GM23338 (cell line): Measurements from ENCODE around the gene UBA5. TPM values are rescaled to one million over a fixed set of nuclear protein-coding genes. Genes with fewer than 3 reads are reported as not detected.

ENCODE experiments used
- ATAC-seq: fragments of 200-7000 bp; cut with Tn5 transposase; 3 replicates; pipeline ENCODE4 v1.9.1; 2020
- DNase-seq: peaks from one replicate; pipeline ENCODE4 v3.0.0-alpha.2; 2015; ENCODE audit warnings: low spot score
- H2AFZ ChIP-seq: fragments of 200-600 bp; sonication (generic); 2 replicates; pipeline ENCODE4 v1.8.0; 2016; ENCODE audit warnings: antibody characterized with exemption, mild to moderate bottlenecking, moderate library complexity
- H3F3A ChIP-seq: fragments of 200-600 bp; sonication (generic); replicated peaks from 2 replicates; pipeline ENCODE4 v1.8.0; 2017; ENCODE audit warnings: antibody characterized with exemption, mixed run types, low read depth
- H3K27ac ChIP-seq: fragments of 200-600 bp; sonication (generic); 2 replicates; pipeline ENCODE4 v1.6.1; 2016; ENCODE audit warnings: low read depth
- H3K27me3 ChIP-seq: fragments of 200-600 bp; sonication (generic); 2 replicates; pipeline ENCODE4 v1.8.0; 2016; ENCODE audit warnings: mild to moderate bottlenecking, mixed run types, moderate library complexity; ENCODE audit not compliant: insufficient read depth
- H3K36me3 ChIP-seq: fragments of 200-600 bp; sonication (generic); 2 replicates; pipeline ENCODE4 v1.8.0; 2016; ENCODE audit warnings: mild to moderate bottlenecking; ENCODE audit not compliant: insufficient read depth
- H3K4me1 ChIP-seq: fragments of 200-600 bp; sonication (generic); 2 replicates; pipeline ENCODE4 v1.8.0; 2016; ENCODE audit warnings: mild to moderate bottlenecking, moderate library complexity; ENCODE audit not compliant: insufficient read depth
- H3K4me2 ChIP-seq: fragments of 200-600 bp; sonication (generic); 2 replicates; pipeline ENCODE4 v1.7.1; 2017; ENCODE audit warnings: mixed run types
- H3K4me3 ChIP-seq: fragments of 200-600 bp; sonication (generic); 2 replicates; pipeline ENCODE4 v1.6.1; 2016; ENCODE audit warnings: mixed run types
- H3K79me2 ChIP-seq: fragments of 200-600 bp; sonication (generic); replicated peaks from 2 replicates; pipeline ENCODE4 v1.8.0; 2017; ENCODE audit warnings: mild to moderate bottlenecking; ENCODE audit not compliant: insufficient read depth
- H3K9me2 ChIP-seq: fragments of 200-600 bp; sonication (generic); 2 replicates; pipeline ENCODE4 v1.8.0; 2017; ENCODE audit not compliant: insufficient read depth
- H4K20me1 ChIP-seq: fragments of 200-600 bp; sonication (generic); replicated peaks from 2 replicates; pipeline ENCODE4 v1.8.0; 2017; ENCODE audit warnings: mild to moderate bottlenecking; ENCODE audit not compliant: insufficient read depth
- H3K27ac Mint-ChIP-seq: 2 replicates; pipeline ENCODE4 v1.8.0; 2020; ENCODE audit warnings: inconsistent platforms, mild to moderate bottlenecking, moderate library complexity, mixed read lengths
- H3K27me3 Mint-ChIP-seq: 3 replicates; pipeline ENCODE4 v1.8.0; 2022; ENCODE audit warnings: low read depth, mild to moderate bottlenecking, moderate library complexity, mixed read lengths, inconsistent platforms; ENCODE audit not compliant: insufficient read depth, poor library complexity
- H3K36me3 Mint-ChIP-seq: 3 replicates; pipeline ENCODE4 v1.8.0; 2021; ENCODE audit warnings: low read depth, mild to moderate bottlenecking, inconsistent platforms, moderate library complexity, mixed read lengths
- H3K4me1 Mint-ChIP-seq: 3 replicates; pipeline ENCODE4 v1.8.0; 2020; ENCODE audit warnings: mild to moderate bottlenecking, inconsistent platforms, mixed read lengths
- H3K4me3 Mint-ChIP-seq: 3 replicates; pipeline ENCODE4 v1.8.0; 2021; ENCODE audit warnings: moderate library complexity, mild to moderate bottlenecking, inconsistent platforms, mixed read lengths
- H3K9me3 Mint-ChIP-seq: 3 replicates; pipeline ENCODE4 v1.8.0; 2020; ENCODE audit warnings: moderate library complexity, mild to moderate bottlenecking, inconsistent platforms, mixed read lengths
- EZH2 ChIP-seq: fragments of 200-600 bp; sonication (generic); IDR thresholded peaks from one replicate; pipeline ENCODE4 v1.8.0; 2017; ENCODE audit warnings: antibody characterized with exemption, mild to moderate bottlenecking, low read depth; ENCODE audit not compliant: unreplicated experiment
- EZH2phosphoT487 ChIP-seq: fragments of 200-600 bp; sonication (generic); IDR thresholded peaks from one replicate; pipeline ENCODE4 v1.8.1; 2018; ENCODE audit warnings: antibody characterized with exemption; ENCODE audit not compliant: unreplicated experiment
- NANOG ChIP-seq: IDR thresholded peaks from 2 replicates; pipeline ENCODE4 v1.6.1; 2016; ENCODE audit warnings: antibody characterized with exemption, borderline replicate concordance
- POLR2AphosphoS5 ChIP-seq: IDR thresholded peaks from 2 replicates; pipeline ENCODE4 v1.6.1; 2016; ENCODE audit warnings: antibody characterized with exemption, low read depth
- polyA plus RNA-seq: library from polyadenylated mRNA; unstranded; fragments of >200 nt; fragmentation: Nextera tagmentation; extraction: Ambion mirVana; gene quantifications from 2 replicates; pipeline ENCODE4 v1.2.1, GENCODE V29; 2016
- total RNA-seq: library from RNA; depleted of rRNA; stranded (reverse); fragments of >200 nt; shearing (Covaris generic); gene quantifications from 2 replicates; pipeline ENCODE4 v1.2.3, GENCODE V29; 2014
- TF ChIP-seq, protein P1 (sequence below): IDR thresholded peaks from one replicate; pipeline ENCODE4 v1.6.1; 2018; ENCODE audit warnings: antibody characterized with exemption; ENCODE audit not compliant: unreplicated experiment
- TF ChIP-seq, protein P2 (sequence below), 2 experiments: fragments of 200-600 bp in 1 of 2; sonication (generic) in 1 of 2; conservative IDR thresholded peaks; 2 replicates each; pipeline versions ENCODE4 v1.5.1 to v1.6.1; 2016 to 2017; ENCODE audit warnings: antibody characterized with exemption in 2 of 2, low read depth in 2 of 2, mild to moderate bottlenecking in 2 of 2, moderate library complexity in 1 of 2

The UBA5 gene
- total and polyA plus RNA-seq, 2 experiments from 2014 or later: 22.8 to 51.5 TPM

DNA sequence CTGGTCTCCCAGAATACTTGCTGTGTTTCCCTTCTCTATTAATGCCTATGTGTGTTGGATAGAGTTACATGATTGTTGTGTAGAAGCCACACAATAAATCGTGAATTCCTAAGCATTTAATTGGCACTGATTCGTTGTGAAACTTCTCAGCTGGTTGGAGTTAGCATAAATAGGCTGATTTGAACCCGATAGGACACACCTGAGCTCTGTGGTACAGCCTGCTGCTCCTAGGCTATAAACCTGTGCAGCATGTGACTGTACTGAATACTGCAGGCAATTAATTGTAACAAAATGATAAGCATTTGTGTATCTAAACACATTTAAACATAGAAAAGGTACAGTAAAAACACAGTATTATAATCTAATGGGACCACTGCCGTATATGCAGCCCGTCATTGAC, 5.4 kb upstream of the UBA5 start:
- no peak overlapping the region for H3K27ac Mint-ChIP-seq
- H3K27me3 ChIP-seq: no peaks in the 10 kb centered on the region
- H3K4me1 Mint-ChIP-seq: peaks cover 5% of the 10 kb centered on the region; the same call in 1 of the 3 replicates
- no peaks in the 10 kb centered on the region for H3K27me3 Mint-ChIP-seq
- H3K79me2 ChIP-seq: peaks cover 3% of the 10 kb centered on the region; the same call in 1 of the 2 replicates
- no peaks in the 10 kb centered on the region for H4K20me1 ChIP-seq
- no peak overlapping the region for H2AFZ ChIP-seq
- TF ChIP-seq EZH2: no peak
- TF ChIP-seq, protein P1, sequence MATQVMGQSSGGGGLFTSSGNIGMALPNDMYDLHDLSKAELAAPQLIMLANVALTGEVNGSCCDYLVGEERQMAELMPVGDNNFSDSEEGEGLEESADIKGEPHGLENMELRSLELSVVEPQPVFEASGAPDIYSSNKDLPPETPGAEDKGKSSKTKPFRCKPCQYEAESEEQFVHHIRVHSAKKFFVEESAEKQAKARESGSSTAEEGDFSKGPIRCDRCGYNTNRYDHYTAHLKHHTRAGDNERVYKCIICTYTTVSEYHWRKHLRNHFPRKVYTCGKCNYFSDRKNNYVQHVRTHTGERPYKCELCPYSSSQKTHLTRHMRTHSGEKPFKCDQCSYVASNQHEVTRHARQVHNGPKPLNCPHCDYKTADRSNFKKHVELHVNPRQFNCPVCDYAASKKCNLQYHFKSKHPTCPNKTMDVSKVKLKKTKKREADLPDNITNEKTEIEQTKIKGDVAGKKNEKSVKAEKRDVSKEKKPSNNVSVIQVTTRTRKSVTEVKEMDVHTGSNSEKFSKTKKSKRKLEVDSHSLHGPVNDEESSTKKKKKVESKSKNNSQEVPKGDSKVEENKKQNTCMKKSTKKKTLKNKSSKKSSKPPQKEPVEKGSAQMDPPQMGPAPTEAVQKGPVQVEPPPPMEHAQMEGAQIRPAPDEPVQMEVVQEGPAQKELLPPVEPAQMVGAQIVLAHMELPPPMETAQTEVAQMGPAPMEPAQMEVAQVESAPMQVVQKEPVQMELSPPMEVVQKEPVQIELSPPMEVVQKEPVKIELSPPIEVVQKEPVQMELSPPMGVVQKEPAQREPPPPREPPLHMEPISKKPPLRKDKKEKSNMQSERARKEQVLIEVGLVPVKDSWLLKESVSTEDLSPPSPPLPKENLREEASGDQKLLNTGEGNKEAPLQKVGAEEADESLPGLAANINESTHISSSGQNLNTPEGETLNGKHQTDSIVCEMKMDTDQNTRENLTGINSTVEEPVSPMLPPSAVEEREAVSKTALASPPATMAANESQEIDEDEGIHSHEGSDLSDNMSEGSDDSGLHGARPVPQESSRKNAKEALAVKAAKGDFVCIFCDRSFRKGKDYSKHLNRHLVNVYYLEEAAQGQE: no peak
- no peak overlapping the region for H3K4me2 ChIP-seq
- DNase-seq (no peak), ATAC-seq (no peak)
- H3K4me1 ChIP-seq: no peaks in the 10 kb centered on the region; the same call in 1 of the 2 replicates
- no peak overlapping the region for H3K4me3 ChIP-seq
- H3K9me2 ChIP-seq: no peaks in the 10 kb centered on the region
- no peaks in the 10 kb centered on the region for H3K36me3 ChIP-seq
- no peaks in the 10 kb centered on the region for H3K9me3 Mint-ChIP-seq
- H3K36me3 Mint-ChIP-seq: no peaks in the 10 kb centered on the region
- no peak overlapping the region for H3K27ac ChIP-seq
- H3F3A ChIP-seq: no peaks in the 10 kb centered on the region
- H3K4me3 Mint-ChIP-seq: no peak overlapping the region

DNA sequence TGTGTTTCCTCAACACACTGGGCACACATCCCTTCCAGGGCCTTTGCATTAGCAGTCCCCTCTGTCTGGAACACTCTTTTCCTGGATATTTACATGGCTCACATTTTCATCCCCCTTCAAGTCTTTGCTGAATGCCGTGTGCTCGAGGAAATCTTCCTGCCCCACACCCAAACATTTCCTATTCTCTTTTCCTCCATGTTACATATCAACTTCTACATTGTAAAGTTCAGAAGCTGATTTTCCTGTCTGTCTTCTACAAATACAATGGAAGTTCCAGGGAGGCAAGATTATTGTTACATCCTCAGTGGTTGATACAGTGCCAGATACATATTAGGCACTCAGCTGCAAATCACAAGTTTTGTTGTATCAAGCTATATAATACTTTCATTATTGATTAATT, 4.7 kb upstream of the UBA5 start:
- Histone ChIP-seq H2AFZ (no peak overlapping the region), H3K36me3 (no peaks in the 10 kb centered on the region), H3K27me3 (no peaks in the 10 kb centered on the region), H3K4me2 (no peak overlapping the region), H3K4me3 (no peak overlapping the region), H3K9me2 (no peaks in the 10 kb centered on the region), H3K27ac (no peak overlapping the region), H4K20me1 (no peaks in the 10 kb centered on the region), H3K4me1 (no peaks in the 10 kb centered on the region; the same call in 1 of the 2 replicates), H3F3A (no peaks in the 10 kb centered on the region), H3K79me2 (peaks cover 3% of the 10 kb centered on the region; the same call in 1 of the 2 replicates)
- H3K36me3 Mint-ChIP-seq: no peaks in the 10 kb centered on the region
- no peak overlapping the region for H3K27ac Mint-ChIP-seq
- DNase-seq: no peak
- ATAC-seq: no peak
- H3K4me1 Mint-ChIP-seq: peaks cover 5% of the 10 kb centered on the region; the same call in 1 of the 3 replicates
- no peak overlapping the region for H3K4me3 Mint-ChIP-seq
- H3K27me3 Mint-ChIP-seq: no peaks in the 10 kb centered on the region
- no peak for TF ChIP-seq EZH2phosphoT487
- TF ChIP-seq NANOG: no peak
- TF ChIP-seq, protein P1: no peak
- TF ChIP-seq EZH2: no peak
- TF ChIP-seq, protein P2, sequence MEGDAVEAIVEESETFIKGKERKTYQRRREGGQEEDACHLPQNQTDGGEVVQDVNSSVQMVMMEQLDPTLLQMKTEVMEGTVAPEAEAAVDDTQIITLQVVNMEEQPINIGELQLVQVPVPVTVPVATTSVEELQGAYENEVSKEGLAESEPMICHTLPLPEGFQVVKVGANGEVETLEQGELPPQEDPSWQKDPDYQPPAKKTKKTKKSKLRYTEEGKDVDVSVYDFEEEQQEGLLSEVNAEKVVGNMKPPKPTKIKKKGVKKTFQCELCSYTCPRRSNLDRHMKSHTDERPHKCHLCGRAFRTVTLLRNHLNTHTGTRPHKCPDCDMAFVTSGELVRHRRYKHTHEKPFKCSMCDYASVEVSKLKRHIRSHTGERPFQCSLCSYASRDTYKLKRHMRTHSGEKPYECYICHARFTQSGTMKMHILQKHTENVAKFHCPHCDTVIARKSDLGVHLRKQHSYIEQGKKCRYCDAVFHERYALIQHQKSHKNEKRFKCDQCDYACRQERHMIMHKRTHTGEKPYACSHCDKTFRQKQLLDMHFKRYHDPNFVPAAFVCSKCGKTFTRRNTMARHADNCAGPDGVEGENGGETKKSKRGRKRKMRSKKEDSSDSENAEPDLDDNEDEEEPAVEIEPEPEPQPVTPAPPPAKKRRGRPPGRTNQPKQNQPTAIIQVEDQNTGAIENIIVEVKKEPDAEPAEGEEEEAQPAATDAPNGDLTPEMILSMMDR (conservative IDR thresholded peaks at IDR 0.05; ENCODE audit: low read depth in 2 of 2): no peak
- no peak for TF ChIP-seq POLR2AphosphoS5
- no peaks in the 10 kb centered on the region for H3K9me3 Mint-ChIP-seq
